Measurements from ENCODE around the gene MDC1. TPM values are rescaled to one million over a fixed set of nuclear protein-coding genes. Genes with fewer than 3 reads are reported as not detected.

Gene MDC1
- total RNA-seq, 1 experiment from 2014 or later = 95.9 TPM

GRCh38 chr6:30726506-30727413, 9.7 kb upstream of the MDC1 start (continued):
- no peak for TF ChIP-seq ZBTB21 (CRISPR knock-in tag; IDR thresholded peaks at IDR 0.05; ENCODE audit: borderline replicate concordance)
- peak; percentile 63; the same call in 1 of the 2 replicates for TF ChIP-seq PRRX2 (CRISPR knock-in tag; IDR thresholded peaks at IDR 0.05)
- TF ChIP-seq SOX15 (CRISPR knock-in tag; IDR thresholded peaks at IDR 0.05) = no peak
- peak; percentile 82; the same call in 1 of the 2 replicates for TF ChIP-seq AR (CRISPR knock-in tag; IDR thresholded peaks at IDR 0.05)
- TF ChIP-seq ZMAT4 (CRISPR knock-in tag; IDR thresholded peaks at IDR 0.05) = peak; percentile 25; the same call in 1 of the 2 replicates
- peak; percentile 87 for TF ChIP-seq ZNF121 (CRISPR knock-in tag; IDR thresholded peaks at IDR 0.05)
- peak; percentile 59; the same call in 1 of the 2 replicates for TF ChIP-seq NFATC4 (CRISPR knock-in tag; IDR thresholded peaks at IDR 0.05)

GRCh38 chr6:30725713-30726505, 8.8 kb upstream of the MDC1 start:
- ChIA-PET CTCF (interaction anchor here (1.9 kb wide), 1 partner anchor 47 kb away, joined by 7 read pairs; no protein-coding TSS in a partner anchor), POLR2A (interaction anchor here (1.6 kb wide), 1 partner anchor 9 kb away, joined by 8 read pairs; the partner anchor contains the start of gene MDC1)
- Mint-ChIP-seq H3K36me3 (peaks cover 64% of the 10 kb centered on the region), H3K27me3 (ENCODE audit: low read depth) (no peaks in the 10 kb centered on the region), H3K27ac (peak overlapping the region; percentile 92), H3K4me3 (no peak overlapping the region), H3K9me3 (no peaks in the 10 kb centered on the region), H3K4me1 (peaks cover 32% of the 10 kb centered on the region)
- ATAC-seq (peak; percentile 45), DNase-seq (ENCODE audit: low spot score) (no peak)
- peak; percentile 49; the same call in 1 of the 2 replicates for TF ChIP-seq ARID4B (CRISPR knock-in tag; IDR thresholded peaks at IDR 0.05; ENCODE audit: borderline replicate concordance)
- no peak; the same call in 1 of the 2 replicates for TF ChIP-seq CREM (CRISPR knock-in tag; IDR thresholded peaks at IDR 0.05)
- no peak for TF ChIP-seq MLX (CRISPR knock-in tag; IDR thresholded peaks at IDR 0.05)
- TF ChIP-seq ZNF219 (CRISPR knock-in tag; IDR thresholded peaks at IDR 0.05; ENCODE audit: borderline replicate concordance) = no peak
- TF ChIP-seq SMAD3 (CRISPR knock-in tag; IDR thresholded peaks at IDR 0.05; ENCODE audit: borderline replicate concordance) = 0 out of 2 replicates have a peak, but pooled peaks have one; percentile 31
- TF ChIP-seq E2F4 (CRISPR knock-in tag; IDR thresholded peaks at IDR 0.05; ENCODE audit: borderline replicate concordance, low read depth) = no peak
- no peak for TF ChIP-seq ZNF317 (CRISPR knock-in tag; IDR thresholded peaks at IDR 0.05; ENCODE audit: borderline replicate concordance, low read depth)
- 0 out of 2 replicates have a peak, but pooled peaks have one; percentile 26 for TF ChIP-seq ZNF232 (CRISPR knock-in tag; IDR thresholded peaks at IDR 0.05)
- peak; percentile 29; the same call in 1 of the 2 replicates for TF ChIP-seq NFE2L1 (CRISPR knock-in tag; IDR thresholded peaks at IDR 0.05)
- no peak for TF ChIP-seq NR3C1 (CRISPR knock-in tag; conservative IDR thresholded peaks at IDR 0.05; ENCODE audit: low read depth)
- no peak for TF ChIP-seq ESRRA (CRISPR knock-in tag; IDR thresholded peaks at IDR 0.05; ENCODE audit: borderline replicate concordance)
- no peak for TF ChIP-seq ELF4 (CRISPR knock-in tag; IDR thresholded peaks at IDR 0.05; ENCODE audit: low read depth)
